Left renal pelvis (tissue), 4 donors: ENCODE measurements around the gene GLIS1. TPM values are rescaled to one million over a fixed set of nuclear protein-coding genes. Genes with fewer than 3 reads are reported as not detected.
"Not testable (repeated sequence)": the region's sequence is repeated elsewhere in the genome, so short reads cannot be mapped to it uniquely, and the experiment has no call there.

Experiments
- DNase-seq, 4 donors: peaks; one replicate each; pipeline ENCODE4 v3.0.0-alpha.2; 2013; ENCODE audit warnings: low read depth in 4 of 4, low spot score in 3 of 4
- polyA plus RNA-seq, 4 donors: library from polyadenylated mRNA; unstranded; fragments of 120-200 nt; gene quantifications; one replicate each; pipeline ENCODE4 v1.2.1, GENCODE V29; 2013; ENCODE audit not compliant: insufficient read length in 4 of 4

Gene GLIS1
- polyA plus RNA-seq, 4 donors = 0.29 to 3.1 (median 2.3) TPM

DNA sequence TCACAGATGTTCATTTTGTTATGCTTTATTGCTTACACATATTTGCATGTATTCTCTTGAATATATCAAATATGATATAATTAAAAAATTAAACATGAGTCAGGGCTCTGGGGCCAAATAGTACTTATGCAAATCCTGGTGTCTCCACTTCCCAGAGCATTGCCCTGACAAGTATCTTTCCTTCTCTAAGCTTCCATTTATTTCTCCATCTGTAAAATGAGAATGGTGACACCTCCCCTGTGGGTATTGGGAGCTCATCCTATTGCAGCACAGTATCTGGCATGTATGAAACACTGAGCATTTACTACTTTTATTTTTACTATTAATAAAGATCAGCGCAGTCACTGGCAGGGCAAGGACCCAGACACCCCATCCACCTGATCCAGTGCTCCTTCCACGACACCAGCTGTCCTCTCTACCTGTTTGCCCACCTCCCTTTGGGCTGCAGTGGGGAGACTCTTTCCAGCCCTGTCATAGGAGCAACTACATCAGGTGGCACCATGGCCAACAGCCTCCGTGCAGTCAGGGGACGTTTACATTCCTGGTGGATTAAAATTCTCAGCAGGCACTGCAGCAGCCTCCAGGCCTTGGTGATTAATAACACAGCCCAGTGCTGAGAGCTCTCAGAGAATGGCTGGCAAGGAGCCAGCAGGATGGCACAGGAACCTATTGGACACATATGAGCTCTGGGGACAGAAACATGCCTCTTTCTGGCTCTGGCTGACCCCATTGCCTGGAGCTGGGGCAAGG is 166.7 kb downstream of the GLIS1 start:
- peak in 1 of 4 donors; percentile 45 for DNase-seq

DNA sequence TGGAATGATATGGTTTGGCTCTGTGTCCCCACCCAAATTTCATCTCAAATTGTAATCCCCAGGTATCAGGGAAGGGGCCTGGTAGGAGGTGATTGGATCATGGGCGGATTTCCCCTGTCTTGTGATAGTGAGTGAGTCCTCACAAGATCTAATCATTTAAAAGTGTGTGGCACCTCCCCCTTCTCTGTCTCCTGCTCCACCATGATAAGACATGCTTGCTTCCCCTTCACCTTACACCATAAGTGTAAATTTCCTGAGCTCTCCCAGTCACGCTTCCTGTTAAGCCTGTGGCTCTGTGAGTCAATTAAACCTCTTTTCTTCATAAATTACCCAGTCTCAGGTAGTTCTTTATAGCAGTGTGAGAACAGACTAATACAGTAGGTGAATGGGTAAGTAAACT is 170.4 kb downstream of the GLIS1 start:
- no peak for DNase-seq

DNA sequence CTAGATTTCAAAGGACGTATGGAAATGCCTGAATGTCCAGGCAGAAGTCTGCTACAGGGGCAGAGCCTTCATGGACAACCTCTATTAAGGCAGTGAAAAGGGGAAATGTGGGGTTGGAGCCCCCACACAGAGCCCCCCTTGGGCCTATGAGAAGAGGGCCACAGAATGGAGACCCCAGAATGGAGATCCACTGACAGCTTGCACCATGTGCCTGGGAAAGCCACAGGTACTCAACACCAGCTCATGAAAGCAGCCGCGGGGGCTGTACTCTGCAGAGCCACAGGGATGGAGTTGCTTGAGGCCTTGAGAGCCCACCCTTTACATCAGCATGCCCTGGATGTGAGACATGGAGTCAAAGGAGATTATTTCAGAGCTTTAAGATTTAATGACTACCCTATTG is 171.1 kb downstream of the GLIS1 start:
- no peak for DNase-seq

GRCh38 chr1:53567450-53567849 is 171.5 kb downstream of the GLIS1 start:
- DNase-seq = no peak

GRCh38 chr1:53563611-53564010 is 175.4 kb downstream of the GLIS1 start:
- no peak for DNase-seq

DNA sequence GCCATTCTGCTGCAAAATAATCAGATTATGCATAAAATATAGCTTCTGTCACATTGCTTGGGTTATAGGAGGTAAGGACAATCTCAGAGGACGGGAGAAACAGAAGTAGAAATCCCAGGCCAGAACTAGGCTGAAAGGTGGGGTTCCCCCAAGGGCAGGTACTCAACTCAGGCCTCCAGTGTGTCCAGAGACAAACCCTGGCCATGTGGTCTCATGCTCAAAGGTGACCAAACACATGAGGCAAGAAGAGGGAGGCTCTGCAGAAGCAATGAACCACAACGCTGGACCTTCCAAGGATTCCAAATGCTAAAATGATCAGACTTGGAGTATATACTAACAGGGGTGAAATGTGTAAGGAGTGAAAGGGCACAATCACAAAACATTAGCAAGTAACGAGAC is 176.0 kb downstream of the GLIS1 start:
- DNase-seq = no peak

DNA sequence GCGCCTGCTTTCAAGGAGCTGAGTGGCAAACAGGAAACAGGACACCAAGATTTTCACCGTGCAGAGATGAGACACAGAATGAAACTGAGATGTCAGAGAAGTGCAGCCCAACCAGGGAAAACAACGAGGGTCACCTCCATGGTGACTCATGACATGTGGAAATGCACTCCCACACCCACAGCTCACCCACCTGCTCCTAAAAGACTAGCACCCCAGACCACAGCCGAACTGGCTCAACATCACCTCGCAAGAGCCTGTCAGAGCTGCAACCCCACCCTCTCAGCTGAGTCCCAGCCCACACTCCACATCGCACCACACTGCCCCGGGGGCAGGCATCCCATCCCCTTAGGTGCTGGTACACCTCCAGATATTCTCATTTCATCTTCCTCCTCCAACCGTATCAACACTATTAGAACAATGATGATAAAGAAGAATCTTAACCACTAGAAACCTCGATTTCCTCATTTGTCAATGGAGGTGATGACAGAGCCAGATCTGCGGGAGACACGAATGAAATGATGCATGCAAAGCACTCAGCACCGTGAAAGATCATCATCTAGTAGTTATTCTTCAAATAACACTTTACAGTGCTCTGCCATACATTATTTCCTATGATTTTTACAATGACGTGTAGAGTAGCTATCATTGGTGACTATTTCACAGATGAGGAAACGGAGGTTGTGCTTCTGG is 176.5 kb downstream of the GLIS1 start:
- DNase-seq = no peak

- DNase-seq = no peak
Observed at GRCh38 chr1:53561503-53562105, 177.4 kb downstream of the GLIS1 start.

DNA sequence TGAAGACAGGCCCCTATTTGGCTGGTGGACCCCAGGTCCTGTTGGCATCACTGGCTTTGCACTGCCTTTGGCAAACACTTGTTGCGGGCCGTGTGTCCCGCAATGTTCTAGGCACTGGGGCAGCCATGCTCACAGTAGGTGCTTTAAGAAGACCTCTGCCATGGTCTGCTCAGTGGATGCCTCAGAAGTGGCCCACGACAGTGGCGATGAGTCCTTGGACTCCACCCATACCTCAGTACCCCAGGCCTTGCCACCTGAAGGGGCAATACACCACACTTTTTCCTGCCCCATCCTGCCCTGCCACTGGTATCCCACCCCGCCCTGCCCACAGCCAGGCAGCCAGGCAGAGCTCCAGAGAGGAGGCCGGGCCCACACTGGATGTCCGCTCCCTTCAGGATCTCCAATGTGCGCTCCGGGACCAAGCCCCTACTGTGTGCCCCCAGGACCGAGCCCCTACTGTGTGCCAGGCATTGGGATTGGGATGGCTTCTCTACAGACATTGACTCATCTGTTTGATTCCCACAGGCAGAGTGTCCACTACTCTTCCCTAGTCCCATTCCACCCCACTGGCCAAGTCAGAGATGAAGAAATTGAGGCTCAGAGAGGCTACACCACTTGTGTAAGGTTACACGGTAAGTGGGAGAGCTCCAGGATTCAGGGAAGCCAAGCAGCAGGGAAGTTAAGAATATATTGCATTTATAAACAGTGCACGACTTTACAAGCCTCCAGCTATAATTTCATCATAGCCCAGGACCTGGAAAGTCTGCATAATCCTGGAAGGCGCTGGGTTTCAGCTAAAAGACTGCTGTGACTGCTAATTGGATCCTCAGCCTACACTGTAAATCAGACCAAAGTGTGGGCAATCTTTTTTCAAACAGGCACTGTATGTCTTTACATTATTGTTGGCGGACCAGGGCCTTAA is 178.1 kb downstream of the GLIS1 start:
- DNase-seq = no peak

DNA sequence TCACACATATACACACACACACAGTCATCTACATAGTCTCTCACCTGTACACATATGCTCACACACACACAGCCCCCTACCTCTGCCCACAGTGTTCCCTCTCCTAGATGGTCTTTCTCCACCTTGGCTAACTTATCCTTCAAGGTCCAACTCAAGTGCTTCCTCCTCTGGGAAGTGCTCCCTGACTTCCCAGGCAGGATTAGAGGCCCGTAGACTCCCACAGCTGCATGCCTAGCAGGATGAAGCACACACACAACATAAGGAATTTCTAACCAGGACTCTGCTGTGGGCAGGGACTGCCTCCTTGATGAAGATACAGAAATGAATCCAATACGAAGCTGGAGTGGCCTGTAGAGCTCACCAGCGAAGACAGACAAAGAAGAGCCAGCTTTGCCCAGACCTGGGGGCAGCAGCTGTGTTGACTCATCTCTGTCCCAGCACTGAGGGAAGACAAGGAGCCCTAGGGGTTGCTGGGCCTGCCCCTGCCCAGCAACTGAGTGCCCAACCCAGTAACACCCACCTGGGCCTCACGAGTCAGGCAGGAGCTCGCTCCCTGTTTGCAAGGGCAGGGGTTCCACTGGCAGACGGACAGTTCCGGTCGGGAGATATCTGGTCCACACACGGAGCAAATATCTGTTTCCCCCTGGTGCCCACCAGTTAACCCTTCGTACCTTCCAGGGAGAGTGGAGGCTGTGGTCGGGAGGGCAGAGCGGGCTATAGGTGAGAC is 178.9 kb downstream of the GLIS1 start:
- DNase-seq = no peak

GRCh38 chr1:53559391-53559815 is 179.6 kb downstream of the GLIS1 start:
- DNase-seq = no peak

DNA sequence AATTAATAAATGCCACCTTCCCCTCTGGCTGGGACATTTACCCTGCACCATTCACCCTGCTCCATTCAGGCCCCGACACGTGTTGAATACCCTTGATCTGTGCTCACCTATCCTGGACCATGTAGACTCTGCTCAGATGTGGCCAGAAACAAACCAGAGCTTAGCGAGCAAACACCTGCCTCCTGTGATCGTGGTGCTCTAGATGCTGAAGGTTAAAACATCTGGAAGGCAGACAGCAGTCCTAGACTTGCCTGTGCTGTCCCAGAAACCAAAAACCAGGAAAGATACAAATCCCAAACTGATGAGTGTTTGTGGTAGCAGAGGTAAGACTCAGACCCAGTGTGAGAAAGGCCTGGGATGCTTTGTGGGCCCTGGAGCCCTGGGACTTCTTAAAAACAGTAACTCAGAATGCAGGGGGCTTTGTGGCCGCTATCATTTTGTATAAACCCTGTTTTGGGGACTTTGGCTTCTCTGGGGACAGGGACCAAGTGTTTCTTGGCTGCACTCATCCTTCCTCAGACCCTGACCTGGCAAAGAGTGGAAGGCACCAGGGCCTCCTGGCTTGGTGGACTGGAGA is 180.1 kb downstream of the GLIS1 start:
- no peak for DNase-seq

- no peak for DNase-seq
Observed at GRCh38 chr1:53557830-53558738, 180.9 kb downstream of the GLIS1 start.

- DNase-seq = no peak
Observed at GRCh38 chr1:53557369-53557768, 181.6 kb downstream of the GLIS1 start.

- DNase-seq = no peak
Observed at GRCh38 chr1:53556657-53557227, 182.2 kb downstream of the GLIS1 start.

GRCh38 chr1:53555620-53556326 is 183.2 kb downstream of the GLIS1 start:
- DNase-seq = not testable (repeated sequence)

GRCh38 chr1:53554592-53555305 is 184.2 kb downstream of the GLIS1 start:
- no peak for DNase-seq
